Kidney tubule cell (primary cell): ENCODE results near the gene GORAB.

Source experiments
- DNase-seq: peaks from one replicate; pipeline ENCODE4 v3.0.0-alpha.2; 2018; ENCODE audit warnings: low spot score

Gene GORAB

DNA sequence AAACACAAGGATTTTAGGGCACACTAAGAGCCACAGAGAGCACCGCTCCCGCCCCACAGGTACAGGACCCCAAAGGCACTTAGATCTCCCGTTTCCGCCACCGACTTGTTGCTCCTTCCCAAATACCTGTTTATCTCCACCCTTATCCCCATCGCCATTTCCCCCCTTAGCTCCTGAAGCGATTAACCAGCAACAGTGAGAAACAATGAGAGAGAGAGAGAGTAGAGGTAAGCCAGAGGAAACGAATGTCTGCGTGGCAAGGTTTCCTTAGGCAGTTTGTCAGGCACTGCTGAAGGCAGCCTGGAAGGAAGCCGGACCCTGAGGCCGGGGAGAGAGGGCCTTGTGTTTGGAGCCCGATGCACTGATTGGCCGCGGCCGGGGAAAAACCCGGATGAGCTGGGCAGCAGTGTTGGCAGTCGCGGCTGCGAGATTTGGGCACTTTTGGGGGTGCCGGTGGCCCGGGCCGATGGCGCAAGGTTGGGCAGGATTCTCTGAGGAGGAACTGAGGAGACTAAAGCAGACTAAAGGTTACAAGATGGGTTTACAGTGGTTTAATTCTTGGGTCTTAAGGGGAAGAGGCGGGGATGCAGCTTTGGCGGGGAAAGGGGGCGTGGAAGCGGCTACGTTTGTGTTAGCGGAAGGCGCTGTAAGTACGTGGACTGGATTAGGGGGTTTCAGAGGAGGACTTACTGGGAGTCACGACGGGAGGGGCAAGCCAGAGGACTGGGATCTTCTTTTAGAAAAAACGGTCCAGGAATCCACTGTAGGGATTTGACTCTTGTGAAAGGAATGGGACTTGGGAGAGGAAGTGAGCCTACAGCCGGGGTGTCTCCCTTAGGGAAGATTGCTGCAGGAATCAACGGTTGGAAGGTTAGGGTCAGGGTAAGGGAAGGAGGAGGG lies at the start of gene GORAB:
GORAB (plus strand) TSS at position 409 of the 900 bp plus-strand sequence; CDS start at position 467, 58 bp downstream.
- DNase-seq = peak; percentile 93

GRCh38 chr1:170483051-170483450 lies 48.9 kb upstream of the GORAB start:
- no peak for DNase-seq

DNA sequence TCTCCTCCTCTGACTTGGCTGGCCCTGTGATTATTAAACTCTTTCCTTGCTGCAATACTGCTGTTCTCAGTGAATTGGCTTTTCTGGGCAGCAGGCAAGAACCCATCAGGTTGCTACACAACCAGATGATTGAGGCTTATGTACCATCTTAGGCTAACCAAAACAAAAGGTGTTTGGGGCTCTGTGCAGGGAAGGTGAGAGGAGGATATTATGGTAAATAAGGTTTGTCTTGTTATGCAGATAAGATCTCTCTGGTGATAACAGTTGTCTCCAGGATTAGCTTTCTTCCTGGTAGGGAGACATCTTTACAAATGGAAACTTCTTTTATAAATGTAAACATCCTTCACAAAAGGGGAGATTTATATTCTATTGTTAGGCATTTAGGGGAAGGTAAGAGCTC lies 44.5 kb upstream of the GORAB start:
- DNase-seq = no peak

DNA sequence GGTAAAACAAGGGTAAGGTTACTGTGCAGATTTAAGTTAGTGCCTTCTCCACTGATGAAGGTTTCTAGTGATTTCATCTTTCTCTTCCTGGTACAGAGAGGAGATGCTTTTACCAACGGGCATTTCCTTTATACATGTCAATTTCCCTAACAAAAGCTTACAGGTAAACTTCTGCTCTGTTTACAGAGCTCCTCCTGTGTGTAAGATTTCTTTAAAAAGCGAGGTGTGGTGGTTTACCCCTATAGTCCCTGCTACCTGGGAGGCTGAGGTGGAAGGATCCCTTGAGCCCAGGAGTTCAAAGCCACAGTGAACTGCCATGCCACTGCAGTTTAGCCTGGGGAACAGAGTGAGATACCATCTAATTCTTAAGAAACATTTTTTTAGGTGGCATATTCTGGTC lies 40.7 kb upstream of the GORAB start:
- no peak for DNase-seq

DNA sequence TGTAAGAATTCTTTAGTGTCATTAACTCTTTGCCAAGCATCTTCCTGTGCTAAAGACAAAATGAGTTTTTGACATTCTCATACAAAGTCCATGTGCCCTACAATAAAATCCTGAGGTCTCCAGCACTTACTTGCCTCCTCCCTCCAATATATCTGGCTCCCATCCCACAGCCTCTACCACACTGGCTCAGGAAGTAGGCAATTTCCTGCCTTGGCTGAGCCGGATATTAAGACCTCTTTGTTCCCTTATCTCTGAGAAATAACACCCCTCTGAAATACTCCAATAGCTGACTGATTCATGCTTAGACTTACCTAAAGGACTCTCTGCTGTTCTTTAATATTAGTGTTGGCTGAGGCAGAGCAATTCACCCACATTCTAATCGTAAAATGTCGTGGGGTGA lies 37.6 kb upstream of the GORAB start:
- no peak for DNase-seq

DNA sequence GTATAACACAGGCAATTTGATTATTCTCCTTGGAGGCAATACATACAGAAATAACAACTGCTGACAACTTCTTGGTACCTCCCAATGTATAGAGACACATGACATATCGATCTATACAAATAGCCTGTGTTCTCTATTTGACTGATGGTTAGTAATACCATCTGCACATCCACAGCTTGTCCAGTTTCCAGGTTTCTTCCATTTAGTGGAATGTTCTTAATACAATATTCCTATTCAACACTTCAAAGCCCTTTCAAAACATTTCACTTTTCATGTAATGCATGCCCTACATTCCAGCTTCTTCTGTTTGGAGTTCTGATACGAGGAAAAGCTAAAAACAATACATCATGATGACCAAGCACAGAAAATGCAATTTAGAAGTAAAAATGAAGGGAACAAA lies 37.0 kb upstream of the GORAB start:
- DNase-seq = no peak

- no peak for DNase-seq
Measured at GRCh38 chr1:170498876-170499275, 33.1 kb upstream of the GORAB start.

DNA sequence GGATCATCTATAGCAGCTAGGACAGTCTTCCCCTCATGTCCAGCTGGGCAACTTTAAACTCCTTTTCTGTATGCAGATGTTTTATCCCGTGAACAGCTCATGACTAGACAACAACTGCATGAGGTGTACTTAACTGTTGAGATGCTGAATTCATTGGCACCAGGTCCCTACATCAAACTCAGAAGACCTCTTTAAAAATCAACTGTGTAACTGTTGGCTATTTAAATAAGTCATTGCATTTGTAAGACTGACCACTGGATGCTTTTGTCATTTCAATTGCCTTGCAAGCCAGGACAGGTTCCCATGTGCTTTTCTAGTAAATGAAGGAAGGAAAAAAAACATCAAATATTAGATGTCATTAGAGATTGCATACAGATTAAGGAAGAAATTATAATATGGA lies 28.3 kb upstream of the GORAB start:
- no peak for DNase-seq

DNA sequence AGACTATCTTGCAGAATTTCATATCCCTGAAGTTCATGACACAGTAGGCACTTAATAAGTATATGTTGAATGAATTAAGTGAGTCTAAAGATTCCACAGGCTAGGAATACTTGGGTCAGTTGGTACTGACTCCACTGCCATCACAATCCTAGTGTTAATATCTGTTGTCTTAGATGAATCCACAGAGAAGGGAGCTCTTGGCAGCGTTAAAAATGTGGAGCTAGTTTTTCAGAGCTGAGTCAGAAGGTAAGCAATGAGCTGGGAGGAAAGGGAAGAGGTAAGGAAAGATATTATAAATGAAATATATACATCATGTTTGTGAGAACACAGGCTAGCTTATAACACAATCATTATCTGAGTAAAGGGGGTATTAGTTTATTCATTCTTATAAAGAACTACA lies 21.8 kb upstream of the GORAB start:
- DNase-seq = no peak

DNA sequence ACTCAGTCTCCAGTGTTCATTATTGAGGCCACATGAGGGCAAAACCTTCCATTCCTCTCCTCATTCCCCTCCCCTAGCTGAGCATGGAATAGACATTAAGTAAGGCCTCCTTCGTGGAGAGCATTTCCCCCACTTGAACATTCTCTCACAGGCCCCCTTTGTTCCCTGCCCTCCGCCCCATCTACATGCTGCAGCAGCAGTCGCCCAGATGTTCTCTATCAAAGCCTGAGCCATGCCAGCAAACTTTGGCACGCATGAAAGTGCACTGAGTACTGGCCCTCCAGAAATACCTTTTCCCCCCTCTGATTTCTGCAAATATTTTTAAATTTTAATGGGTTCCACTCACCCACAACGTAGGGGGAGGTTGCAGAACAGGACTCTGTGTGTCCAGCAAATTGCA lies 20.9 kb upstream of the GORAB start:
- no peak for DNase-seq

GRCh38 chr1:170513138-170513537 lies 18.8 kb upstream of the GORAB start:
- DNase-seq = no peak

- no peak for DNase-seq
Measured at GRCh38 chr1:170518185-170518834, 13.7 kb upstream of the GORAB start.

DNA sequence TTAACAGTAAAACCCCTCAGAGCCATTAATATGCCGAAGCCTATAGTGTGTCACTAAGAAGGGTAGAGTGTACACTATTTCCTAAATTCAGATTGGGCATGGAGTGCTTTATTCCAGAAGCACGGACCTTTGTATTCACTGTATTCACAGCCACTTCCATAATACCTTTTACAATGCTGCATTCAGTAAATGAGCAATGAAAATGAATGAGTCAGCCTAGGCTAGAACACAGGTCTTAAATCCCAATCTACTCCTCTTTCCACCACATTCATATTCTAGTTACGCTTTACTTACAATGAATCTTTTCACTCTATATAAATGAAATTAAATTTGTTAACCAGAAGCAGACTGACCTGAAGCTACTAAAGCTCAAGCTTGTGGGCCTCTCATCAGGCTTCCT lies 13.0 kb upstream of the GORAB start:
- no peak for DNase-seq

DNA sequence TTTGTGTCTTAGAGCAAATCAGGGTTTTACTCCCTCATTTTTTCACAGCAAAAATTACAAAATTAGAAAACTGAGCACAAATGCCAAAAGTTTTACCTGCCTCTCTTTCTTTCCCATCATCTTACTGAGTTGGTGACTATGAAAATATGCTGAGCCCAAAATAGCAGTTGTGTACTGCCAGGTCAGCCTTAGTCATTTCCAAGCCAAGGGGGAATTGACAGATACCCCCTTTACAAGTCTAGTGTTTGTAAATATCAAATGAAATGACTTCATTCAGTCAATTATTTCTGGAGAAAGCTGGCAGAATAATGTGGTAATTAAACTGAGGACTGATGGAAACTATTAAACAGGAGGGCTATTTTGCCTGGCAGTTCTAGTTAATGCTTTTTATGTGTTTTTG lies 11.4 kb upstream of the GORAB start:
- DNase-seq = peak; percentile 46

DNA sequence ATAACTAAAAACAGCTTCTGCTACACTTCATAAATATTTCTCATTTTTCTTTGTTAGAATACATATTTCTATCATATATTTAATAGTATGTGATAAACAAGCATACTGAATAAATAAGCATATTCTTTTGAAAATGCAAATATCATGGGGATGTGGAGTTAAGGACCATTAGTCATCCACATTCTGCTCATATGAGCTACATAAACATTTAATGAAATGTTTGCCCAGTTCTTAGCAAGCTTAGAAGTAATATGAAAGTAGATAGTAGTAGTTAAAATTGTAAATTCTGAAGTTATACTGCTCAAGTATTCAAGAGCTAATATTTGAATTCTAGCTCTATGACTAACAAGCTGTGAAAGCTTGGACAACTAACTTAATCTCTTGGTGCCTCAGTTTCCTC lies 10.1 kb upstream of the GORAB start:
- no peak for DNase-seq

DNA sequence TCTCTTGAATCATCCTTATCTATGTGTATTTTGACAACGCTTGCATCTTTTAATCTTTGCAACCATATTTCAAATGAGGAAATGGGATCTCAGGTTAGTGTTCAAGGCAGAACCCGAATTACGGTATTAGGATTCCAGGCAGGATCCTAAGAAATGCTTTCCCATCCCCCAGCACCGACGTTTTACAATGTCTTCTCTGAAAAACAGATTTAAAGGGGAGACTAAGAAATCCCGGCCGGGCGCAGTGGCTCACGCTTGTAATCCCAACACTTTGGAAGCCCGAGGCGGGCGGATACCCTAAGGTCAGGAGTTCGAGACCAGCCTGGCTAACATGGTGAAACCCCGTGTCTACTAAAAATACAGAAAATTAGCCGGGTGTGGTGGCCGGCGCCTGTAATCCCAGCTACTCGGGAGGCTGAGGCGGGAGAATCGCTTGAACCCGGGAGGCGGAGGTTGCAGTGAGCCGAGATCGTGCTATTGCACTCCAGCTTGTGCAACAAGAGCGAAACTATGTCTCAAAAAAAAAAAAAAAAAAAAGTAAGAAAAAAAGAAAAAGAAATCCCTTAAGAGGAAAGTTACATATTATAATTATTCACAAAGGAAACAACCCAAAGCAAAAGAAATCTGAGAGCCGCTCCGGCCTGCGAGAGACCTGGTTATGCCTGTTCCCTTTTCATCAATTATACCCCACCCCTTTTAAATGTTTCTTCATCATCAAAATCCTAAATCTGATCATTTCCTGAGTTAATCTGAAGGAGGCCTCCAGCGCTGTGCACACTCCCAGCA lies 801 bp upstream of the GORAB start:
- no peak for DNase-seq

- DNase-seq = peak; percentile 20
Measured at GRCh38 chr1:170533298-170533697, 1.3 kb downstream of the GORAB start.

DNA sequence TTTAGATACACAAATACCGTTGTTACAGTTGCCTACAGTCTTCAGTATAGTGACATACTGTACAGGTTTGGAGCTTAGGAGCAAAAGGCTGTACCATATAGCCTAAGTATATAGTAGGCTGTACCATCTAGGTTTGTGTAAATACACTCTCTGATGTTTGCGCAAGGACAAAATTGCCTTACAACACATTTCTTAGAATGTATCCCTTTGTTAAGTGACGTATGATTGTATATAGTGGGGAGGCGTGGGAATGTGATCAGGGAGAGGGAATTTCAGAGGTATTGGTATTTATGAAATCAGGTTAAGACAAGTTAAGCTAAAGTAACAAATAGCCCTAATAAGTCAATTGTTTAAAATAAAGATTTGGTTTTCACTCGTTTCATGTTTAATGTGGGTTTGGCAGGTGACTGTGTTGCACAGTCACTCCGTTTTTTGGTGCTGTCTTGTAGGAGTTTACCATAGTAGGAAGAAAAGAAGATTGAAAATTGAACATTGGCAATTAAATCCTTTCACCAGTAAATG lies 2.7 kb downstream of the GORAB start:
- DNase-seq = no peak

DNA sequence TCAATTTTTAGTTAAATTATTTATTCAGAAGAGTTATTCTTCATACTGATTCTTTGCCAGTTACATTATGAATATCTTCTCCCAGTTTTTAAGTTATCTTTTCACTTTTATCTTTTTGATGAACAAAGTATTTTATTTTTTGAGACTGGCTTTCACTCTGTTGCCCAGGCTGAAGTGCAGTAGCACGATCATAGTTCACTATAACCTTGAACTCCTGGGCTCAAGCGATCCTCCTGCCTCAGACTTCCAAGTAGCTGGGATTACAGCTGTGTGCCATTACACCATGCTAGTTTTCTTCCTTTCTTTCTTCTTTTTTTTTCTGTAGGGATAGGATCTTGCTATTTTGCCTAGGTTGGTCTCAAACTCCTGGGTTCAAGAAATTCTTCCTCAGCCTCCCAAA lies 3.5 kb downstream of the GORAB start:
- DNase-seq = no peak

DNA sequence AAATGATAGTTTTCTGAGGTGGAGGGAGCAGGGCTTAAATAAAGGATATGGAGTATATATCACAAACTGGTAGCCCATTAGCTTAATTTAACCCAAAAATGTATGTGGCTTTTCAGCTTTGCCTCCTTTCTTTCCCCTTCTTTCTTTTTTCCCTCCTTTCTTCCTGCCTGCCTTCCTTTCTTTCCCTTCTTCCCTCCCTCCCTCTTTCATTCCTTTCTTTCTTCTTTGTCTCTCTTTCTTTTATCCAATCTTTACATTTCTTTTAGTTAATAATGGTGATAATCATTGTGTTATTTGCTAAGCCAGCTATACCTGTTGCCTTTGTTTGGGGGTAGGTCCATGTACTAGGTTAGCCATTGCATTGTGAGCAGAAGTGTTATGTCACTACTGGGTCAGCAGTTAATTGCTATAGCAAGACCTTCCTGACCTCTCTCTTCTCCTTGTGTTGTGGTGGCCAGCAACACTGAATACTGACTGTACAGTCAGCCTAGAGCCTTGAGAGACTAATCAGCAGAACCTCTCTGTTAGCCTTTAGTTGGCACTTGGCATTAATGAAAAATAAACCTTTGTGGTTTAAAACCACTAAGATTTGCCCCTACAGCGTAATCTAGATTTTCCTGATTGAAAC lies 5.1 kb downstream of the GORAB start:
- peak; percentile 67 for DNase-seq

DNA sequence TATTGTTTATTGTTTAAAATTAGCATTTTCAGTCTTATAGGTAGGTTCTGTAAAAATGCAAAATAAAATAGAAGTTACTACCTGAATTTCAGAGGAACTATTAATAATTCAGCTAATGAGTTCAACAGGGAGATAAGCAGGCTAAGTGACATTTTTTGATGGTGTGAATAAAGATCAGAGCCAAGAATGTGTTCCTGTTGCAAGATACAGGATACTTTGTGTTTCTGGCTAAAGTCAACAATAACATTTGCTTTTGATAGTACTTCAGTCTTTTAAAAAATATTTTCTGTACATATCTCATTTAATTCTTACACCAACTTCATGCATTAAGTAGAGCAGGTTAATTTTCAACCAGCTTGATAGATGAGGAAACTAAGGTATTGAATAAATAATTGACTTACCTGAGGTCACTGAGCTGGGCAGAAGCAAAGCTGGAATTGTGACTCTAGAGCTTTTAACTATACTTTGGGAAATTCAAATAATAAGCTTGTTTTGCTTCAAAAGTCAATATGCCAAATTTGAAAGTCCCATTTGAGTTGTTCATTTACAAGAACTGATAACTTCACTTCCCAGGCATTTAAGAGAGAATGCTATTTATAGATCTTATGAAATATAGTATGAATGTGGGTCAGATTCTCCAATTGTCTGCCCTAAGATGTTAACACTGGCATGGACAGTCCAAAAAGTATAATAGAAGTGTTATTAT lies 6.0 kb downstream of the GORAB start:
- DNase-seq = peak; percentile 49
